CD4-positive, alpha-beta T cell treated with Interleukin-4 for 1 hour (primary cell): Measurements from ENCODE around the gene RASAL2.
"Not testable (repeated sequence)": the region's sequence is repeated elsewhere in the genome, so short reads cannot be mapped to it uniquely, and the experiment has no call there.

Experiments used
- DNase-seq, 2 donors: peaks; one replicate each; pipeline ENCODE4 v3.0.0-alpha.2; 2020 to 2022

RASAL2 gene

GRCh38 chr1:178120520-178121052 lies 26.7 kb downstream of the RASAL2 start:
- DNase-seq = not testable (repeated sequence)

GRCh38 chr1:178121883-178122282 lies 28.0 kb downstream of the RASAL2 start:
- no peak for DNase-seq

- DNase-seq = no peak
Measured at GRCh38 chr1:178122283-178122682, 28.4 kb downstream of the RASAL2 start.

DNA sequence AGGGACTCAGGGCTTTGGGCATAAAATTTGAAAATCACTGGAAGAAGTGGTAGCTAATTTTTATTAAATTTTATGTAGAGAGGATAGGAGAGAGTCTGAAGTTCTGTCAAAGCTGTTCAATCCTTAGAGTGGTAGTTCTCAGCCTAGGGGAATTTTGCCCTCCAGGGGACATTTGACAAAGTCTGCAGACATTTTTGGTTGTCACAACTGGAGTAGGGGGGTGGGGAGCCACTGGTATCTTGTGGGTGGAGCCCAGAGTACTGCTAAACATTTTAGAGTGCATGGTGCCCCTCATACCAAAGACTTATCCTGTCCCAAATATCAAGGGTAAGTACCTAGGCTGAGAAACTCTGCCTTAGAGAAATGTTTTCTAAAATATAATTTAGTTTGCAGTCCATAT lies 30.2 kb downstream of the RASAL2 start:
- no peak for DNase-seq

GRCh38 chr1:178126261-178126660 lies 32.4 kb downstream of the RASAL2 start:
- no peak for DNase-seq

GRCh38 chr1:178126741-178127185 lies 32.9 kb downstream of the RASAL2 start:
- no peak for DNase-seq

- DNase-seq = no peak
Measured at GRCh38 chr1:178127482-178128191, 33.7 kb downstream of the RASAL2 start.

DNA sequence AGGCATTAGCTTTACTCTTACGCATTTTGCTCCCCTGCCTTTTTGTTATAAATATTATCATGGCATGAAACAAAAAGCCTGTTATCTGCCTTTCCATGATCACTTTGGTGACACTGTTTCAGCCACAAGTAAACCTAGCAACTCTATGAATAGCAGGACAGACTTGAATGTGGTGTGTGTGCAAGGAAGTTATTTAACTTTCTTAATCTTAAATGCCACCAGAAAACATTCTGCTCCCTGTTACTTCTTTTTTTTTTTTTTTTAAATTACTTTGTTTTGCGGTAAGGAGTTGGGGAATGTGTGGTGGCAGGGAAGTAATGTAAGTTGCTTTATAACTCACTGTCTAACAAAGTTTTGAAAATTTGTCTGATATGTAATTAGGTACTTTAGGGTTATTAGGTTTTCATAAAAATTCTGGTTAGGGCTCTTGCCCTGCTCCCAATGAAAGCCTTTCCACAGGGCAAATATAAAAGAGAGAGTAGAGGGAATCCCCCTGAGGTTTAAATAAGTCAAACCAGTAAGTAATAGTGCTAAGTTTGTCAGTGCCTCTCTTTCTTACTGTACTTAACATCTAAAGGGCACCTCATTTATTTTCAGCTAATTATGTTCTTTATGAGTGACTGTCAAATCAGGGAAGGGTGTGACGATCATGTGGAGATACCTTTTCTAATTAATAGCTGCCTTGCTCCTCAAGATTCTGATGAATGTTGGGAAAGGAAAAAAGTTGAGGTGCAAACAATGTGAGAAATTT lies 39.5 kb downstream of the RASAL2 start:
- DNase-seq = no peak

- DNase-seq = no peak
Measured at GRCh38 chr1:178134061-178134460, 40.2 kb downstream of the RASAL2 start.

DNA sequence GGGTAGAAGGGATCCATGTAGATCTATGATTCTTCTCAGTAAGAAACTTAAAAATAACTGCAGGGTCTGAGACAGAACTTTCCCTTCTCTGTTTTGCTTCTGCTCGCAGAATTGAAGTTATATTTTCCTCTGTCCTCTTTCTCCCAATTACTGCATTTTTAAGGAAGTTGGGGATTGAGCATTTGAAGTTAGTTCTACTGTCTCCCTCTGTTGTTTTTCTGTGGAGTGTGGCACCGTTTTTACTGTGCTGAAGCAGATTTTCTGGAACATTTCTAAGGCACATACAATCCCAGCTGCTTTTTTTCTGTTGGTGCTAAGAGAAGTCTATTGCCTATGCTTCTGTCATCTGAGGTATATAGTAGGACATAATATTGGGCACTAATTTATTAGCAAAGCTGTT lies 43.3 kb downstream of the RASAL2 start:
- no peak for DNase-seq

GRCh38 chr1:178142806-178143205 lies 48.9 kb downstream of the RASAL2 start:
- DNase-seq = no peak

GRCh38 chr1:178143730-178144690 lies 50.1 kb downstream of the RASAL2 start:
- no peak for DNase-seq

DNA sequence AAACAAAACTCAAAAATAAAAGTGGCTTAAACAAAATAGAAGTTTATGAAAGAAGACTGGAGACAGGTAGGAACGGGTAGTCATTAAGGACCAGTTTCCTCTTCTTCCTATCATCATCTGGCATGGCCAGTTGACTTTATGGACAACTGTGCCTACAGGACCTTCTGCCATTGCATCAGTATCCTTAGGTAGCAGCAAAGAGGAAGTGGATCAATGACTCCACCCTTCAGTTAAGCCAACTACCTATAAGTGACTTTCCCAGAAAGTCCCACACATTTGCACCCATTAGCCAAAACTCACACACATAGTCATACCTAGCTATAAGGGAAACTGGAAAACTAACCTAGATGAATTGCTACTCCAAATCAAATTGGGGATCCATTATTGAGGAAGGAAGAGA lies 51.7 kb downstream of the RASAL2 start:
- no peak for DNase-seq

DNA sequence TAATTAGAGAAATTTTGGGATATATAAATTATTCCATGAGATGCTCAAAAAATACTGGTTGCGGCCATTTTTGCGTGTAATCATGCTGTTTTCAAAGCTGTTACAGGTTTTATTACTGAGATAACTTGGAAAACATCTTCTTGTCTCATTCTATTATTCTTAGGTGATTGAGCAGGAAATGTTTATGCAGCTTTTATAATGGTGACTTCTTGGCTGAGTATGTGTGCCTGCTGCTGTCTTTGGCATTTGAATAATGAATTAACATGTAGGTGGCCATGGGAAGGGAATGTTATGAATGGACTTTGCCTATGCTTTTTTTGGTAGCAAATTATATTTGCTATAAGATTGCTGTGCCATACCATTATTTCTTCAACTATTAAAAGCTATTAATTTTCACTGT lies 52.5 kb downstream of the RASAL2 start:
- DNase-seq = no peak

- DNase-seq = no peak
Measured at GRCh38 chr1:178150610-178151009, 56.7 kb downstream of the RASAL2 start.

DNA sequence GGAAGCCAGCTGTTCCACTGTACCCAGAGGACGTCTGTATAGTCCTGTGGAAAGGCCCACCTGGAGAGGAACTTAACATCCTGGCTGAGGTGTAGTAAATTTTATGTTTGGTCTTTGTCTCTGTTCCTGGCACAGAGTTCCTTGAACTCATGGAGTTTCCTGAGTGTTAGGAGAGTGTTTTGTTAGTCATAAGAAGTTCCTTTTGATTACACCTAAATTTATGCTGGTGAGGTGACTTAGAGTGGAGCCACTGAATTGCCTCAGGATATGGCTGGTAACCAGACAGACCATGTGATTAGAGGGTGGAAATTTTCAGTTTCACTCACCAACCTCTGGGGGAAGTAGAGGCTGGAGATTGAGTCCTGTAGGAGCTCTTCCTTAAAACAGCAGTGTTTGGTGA lies 57.9 kb downstream of the RASAL2 start:
- DNase-seq = no peak

DNA sequence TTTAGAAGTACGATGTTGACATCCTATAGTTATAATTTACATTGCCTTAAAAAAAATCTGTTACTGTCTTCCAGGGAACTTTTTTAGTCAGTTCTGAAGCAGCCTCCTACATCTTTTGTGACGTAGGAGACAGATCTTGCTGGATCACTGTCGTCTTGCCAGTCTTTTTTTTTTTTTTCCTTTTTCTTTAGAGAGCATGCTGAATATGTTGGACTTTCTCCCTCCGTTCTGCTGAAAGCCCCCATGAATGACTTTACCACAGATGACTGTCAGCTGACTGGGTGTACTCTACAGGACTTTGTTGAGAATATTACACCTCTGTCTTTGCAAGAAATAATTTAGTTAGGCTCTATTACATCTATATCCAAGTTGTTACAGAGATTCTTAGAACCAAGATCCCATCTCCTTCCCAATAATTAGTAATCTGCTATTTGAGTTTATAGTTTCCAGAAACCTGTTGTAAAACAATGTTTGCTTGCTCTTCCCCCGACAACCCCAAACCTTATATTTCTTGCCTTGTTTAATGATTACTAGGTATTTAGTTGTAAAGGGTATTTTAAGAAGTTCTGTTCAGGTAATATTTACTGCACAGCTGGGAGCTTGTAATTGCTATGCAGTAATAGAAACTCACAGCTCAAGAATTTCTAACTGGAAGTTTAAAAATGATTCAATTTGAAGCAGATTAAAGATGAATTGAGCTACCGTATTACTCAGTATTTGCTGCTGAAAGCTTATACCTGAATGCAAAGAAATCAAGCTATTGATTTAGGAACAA lies 61.8 kb downstream of the RASAL2 start:
- no peak for DNase-seq

- DNase-seq = no peak
Measured at GRCh38 chr1:178160736-178161475, 67.0 kb downstream of the RASAL2 start.

DNA sequence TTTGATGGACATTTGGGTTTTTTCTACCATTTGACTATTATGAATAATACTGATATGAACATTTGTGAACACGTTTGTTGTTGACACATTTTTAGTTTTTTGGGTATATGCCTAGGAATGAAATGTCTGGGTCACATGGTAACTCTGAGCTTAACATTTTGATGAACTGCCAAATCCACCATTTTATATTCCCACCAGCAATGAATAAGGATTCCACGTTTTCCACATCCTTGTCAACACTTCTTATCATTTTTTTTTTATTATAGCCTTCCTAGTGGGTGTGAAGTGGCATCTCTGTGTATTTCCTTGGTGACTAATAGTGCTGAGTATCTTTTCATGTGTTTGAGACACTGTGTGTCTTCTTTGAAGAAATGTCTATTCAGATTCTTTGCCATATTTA lies 67.6 kb downstream of the RASAL2 start:
- no peak for DNase-seq

DNA sequence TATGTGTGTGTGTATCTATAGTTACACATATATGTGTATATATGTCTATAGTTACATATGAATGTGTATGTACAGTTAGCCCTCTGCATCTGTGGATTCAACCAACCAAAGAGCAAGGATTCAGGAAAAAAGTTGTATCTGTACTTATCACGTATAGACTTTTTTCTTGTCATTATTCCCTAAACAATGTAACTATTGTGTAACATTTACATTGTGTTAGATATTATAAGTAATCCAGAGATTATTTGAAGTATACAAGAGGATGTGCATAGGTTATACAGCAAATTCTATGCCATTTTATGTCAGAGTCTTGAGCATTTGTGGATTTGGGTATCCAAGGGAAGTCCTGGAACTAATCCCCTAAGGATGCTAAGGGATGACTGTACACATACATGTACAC lies 71.3 kb downstream of the RASAL2 start:
- DNase-seq = no peak

DNA sequence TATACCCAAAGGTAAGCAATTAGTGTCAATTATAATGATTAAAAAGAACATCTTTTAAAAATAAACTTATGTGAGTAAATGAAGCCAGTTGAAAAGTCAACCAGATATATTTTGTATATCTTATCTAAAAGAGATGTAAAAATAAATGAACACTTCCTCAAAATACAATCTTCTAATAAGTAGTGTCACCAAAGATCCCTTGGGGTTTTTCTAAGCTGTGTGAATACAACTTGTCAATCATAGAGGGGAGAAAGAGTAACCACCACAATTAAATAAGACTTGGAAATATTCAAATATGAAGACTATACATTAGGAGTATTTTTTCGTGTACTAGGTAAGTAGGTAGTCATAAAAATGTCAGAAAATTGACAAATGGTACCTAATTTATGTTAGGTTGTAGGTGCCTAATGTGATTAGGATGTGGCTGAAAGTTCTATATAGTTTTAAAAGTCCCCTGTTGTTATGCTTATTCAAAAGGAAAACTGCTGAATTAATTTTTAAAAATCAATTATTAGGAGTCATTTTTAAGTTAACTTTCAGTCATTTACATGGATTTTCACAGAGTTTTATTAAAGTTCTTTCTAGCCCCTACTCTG lies 72.6 kb downstream of the RASAL2 start:
- no peak for DNase-seq
